ENCODE results near the gene SV2B.

- TF ChIP-seq, protein P1, sequence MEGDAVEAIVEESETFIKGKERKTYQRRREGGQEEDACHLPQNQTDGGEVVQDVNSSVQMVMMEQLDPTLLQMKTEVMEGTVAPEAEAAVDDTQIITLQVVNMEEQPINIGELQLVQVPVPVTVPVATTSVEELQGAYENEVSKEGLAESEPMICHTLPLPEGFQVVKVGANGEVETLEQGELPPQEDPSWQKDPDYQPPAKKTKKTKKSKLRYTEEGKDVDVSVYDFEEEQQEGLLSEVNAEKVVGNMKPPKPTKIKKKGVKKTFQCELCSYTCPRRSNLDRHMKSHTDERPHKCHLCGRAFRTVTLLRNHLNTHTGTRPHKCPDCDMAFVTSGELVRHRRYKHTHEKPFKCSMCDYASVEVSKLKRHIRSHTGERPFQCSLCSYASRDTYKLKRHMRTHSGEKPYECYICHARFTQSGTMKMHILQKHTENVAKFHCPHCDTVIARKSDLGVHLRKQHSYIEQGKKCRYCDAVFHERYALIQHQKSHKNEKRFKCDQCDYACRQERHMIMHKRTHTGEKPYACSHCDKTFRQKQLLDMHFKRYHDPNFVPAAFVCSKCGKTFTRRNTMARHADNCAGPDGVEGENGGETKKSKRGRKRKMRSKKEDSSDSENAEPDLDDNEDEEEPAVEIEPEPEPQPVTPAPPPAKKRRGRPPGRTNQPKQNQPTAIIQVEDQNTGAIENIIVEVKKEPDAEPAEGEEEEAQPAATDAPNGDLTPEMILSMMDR (IDR thresholded peaks at IDR 0.05) = no peak
- no peak for TF ChIP-seq ZFX (IDR thresholded peaks at IDR 0.05; ENCODE audit: borderline replicate concordance)
Measured at GRCh38 chr15:91252756-91253155, 152.7 kb downstream of the SV2B start.

Data from 22Rv1 (cell line).